Esophagus squamous epithelium (tissue), 4 donors: ENCODE results near the gene XRN1.
"Not testable (repeated sequence)": the region's sequence is repeated elsewhere in the genome, so short reads cannot be mapped to it uniquely, and the experiment has no call there.

ENCODE experiments used
- CTCF ChIP-seq, 6 experiments: fragments of 450-650 bp in 4 of 6; fragments of 200-600 bp in 2 of 6; sonication (generic) in 2 of 6; IDR thresholded peaks; one replicate each; pipeline ENCODE4 v1.5.1; 2016 to 2019; ENCODE audit warnings: antibody characterized with exemption in 6 of 6, mild to moderate bottlenecking in 4 of 6, moderate library complexity in 4 of 6
- POLR2A ChIP-seq, 4 donors: fragments of 450-650 bp; IDR thresholded peaks; one replicate each; pipeline ENCODE4 v1.6.1; 2017; ENCODE audit warnings: antibody characterized with exemption in 4 of 4, mild to moderate bottlenecking in 4 of 4, moderate library complexity in 3 of 4

DNA sequence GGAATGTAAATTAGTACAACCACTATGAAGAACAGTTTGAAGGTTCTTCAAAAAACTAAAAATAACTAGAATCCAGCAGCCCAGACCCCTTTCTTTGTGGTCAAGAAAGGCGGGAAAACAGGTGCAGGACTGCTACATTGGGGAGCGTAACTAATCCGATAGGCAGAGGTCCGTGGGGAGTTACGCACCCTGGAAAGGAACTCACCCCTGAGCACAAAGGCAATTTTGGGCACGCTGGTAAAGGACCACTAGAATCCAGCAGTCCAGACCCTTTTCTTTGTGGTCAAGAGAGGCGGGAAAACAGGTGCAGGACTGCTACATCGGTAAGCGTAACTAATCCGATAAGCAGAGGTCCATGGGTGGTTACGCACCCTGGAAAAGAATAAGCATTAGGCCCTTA is 9.7 kb downstream of the XRN1 start:
- TF ChIP-seq CTCF, POLR2A (IDR thresholded peaks at IDR 0.05): not testable (repeated sequence)
